Keratinocyte (primary cell): ENCODE measurements around the gene SLC10A3. TPM values are rescaled to one million over a fixed set of nuclear protein-coding genes. Genes with fewer than 3 reads are reported as not detected.

Source experiments
- DNase-seq: peaks from one replicate; pipeline ENCODE4 v3.0.0-alpha.2; 2011; ENCODE audit warnings: low read depth, missing footprints, low spot score
- FAIRE-seq: peaks from 2 replicates; lab custom pipeline; 2011; peaks lifted over from hg19 to GRCh38; lab: Jason Lieb, UNC
- H2AFZ ChIP-seq: 2 replicates; pipeline ENCODE4 v1.6.0; 2012; ENCODE audit warnings: low read length, control low read depth, inconsistent platforms; ENCODE audit not compliant: control insufficient read depth
- H3K27ac ChIP-seq: 2 replicates; pipeline ENCODE4 v1.5.1; 2011; ENCODE audit warnings: low read length; ENCODE audit not compliant: control insufficient read depth, insufficient read depth
- H3K27me3 ChIP-seq: 3 replicates; pipeline ENCODE4 v1.6.0; 2011; ENCODE audit warnings: low read length; ENCODE audit not compliant: control insufficient read depth, insufficient read depth; ENCODE audit errors: extremely low read depth
- H3K36me3 ChIP-seq, 2 experiments: 2 replicates in 1 of 2; 3 replicates in 1 of 2; pipeline ENCODE4 v1.5.1; 2011; ENCODE audit warnings: low read length in 2 of 2, mild to moderate bottlenecking in 1 of 2; ENCODE audit not compliant: control insufficient read depth in 2 of 2, insufficient read depth in 2 of 2; ENCODE audit errors: extremely low read depth in 1 of 2
- H3K4me1 ChIP-seq: 3 replicates; pipeline ENCODE4 v1.5.1; 2011; ENCODE audit warnings: low read length; ENCODE audit not compliant: control insufficient read depth, insufficient read depth; ENCODE audit errors: extremely low read depth
- H3K4me2 ChIP-seq: 3 replicates; pipeline ENCODE4 v1.6.0; 2011; ENCODE audit warnings: low read depth, low read length; ENCODE audit not compliant: control insufficient read depth, insufficient read depth; ENCODE audit errors: extremely low read depth
- H3K4me3 ChIP-seq, 3 experiments: fragments of 200-600 bp in 1 of 3; sonication (generic) in 1 of 3; 2 replicates in 2 of 3; 3 replicates in 1 of 3; pipeline ENCODE4 v1.5.1; 2011 to 2016; ENCODE audit warnings: low read length in 3 of 3, mild to moderate bottlenecking in 3 of 3, control low read depth in 2 of 3, inconsistent platforms in 1 of 3, low read depth in 1 of 3, mixed read lengths in 1 of 3, mixed run types in 1 of 3, moderate library complexity in 1 of 3; ENCODE audit not compliant: control insufficient read depth in 2 of 3, insufficient read depth in 2 of 3; ENCODE audit errors: extremely low read depth in 1 of 3
- H3K79me2 ChIP-seq: 2 replicates; pipeline ENCODE4 v1.6.0; 2012; ENCODE audit warnings: low read length; ENCODE audit not compliant: control insufficient read depth, insufficient read depth
- H3K9ac ChIP-seq: 3 replicates; pipeline ENCODE4 v1.6.0; 2011; ENCODE audit warnings: low read length; ENCODE audit not compliant: control insufficient read depth, insufficient read depth; ENCODE audit errors: extremely low read depth
- H3K9me1 ChIP-seq: 3 replicates; pipeline ENCODE4 v1.6.0; 2011; ENCODE audit warnings: low read length; ENCODE audit not compliant: control insufficient read depth, insufficient read depth; ENCODE audit errors: extremely low read depth
- H3K9me3 ChIP-seq: 2 replicates; pipeline ENCODE4 v1.5.1; 2012; ENCODE audit warnings: low read depth, low read length; ENCODE audit not compliant: control insufficient read depth
- H4K20me1 ChIP-seq: 3 replicates; pipeline ENCODE4 v1.6.0; 2011; ENCODE audit warnings: low read length; ENCODE audit not compliant: control insufficient read depth, insufficient read depth; ENCODE audit errors: extremely low read depth
- CTCF ChIP-seq, 3 experiments: IDR thresholded peaks in 1 of 3; conservative IDR thresholded peaks in 1 of 3; optimal IDR thresholded peaks in 1 of 3; 2 replicates in 2 of 3; 3 replicates in 1 of 3; pipeline versions ENCODE3 to v1.5.1; 2011; ENCODE audit warnings: low read length in 3 of 3, mild to moderate bottlenecking in 3 of 3, moderate library complexity in 2 of 3, control low read depth in 1 of 3, inconsistent platforms in 1 of 3; ENCODE audit not compliant: insufficient read depth in 2 of 3; ENCODE audit errors: extremely low read depth in 1 of 3
- EZH2 ChIP-seq: IDR thresholded peaks from one replicate; pipeline ENCODE4 v1.6.1; 2012; ENCODE audit warnings: inconsistent platforms, mild to moderate bottlenecking, low read length, moderate library complexity
- dilution Hi-C: fragments of 300-500 bp; cut with MboI; formaldehyde crosslinking; loops from one replicate; pipeline ENCODE4 v1.7.0; 2020; ENCODE audit warnings: low sequenced_read_pairs; ENCODE audit not compliant: extremely low pct_ligation_motif_present
- polyA plus RNA-seq, 5 experiments: library from polyadenylated mRNA; depleted of rRNA in 3 of 5; stranded (reverse) in 3 of 5; stranded (forward) in 1 of 5; unstranded in 1 of 5; fragments of >200 nt; gene quantifications; 1 replicate in 1 of 5; 2 replicates in 3 of 5; 3 replicates in 1 of 5; pipeline versions ENCODE4 v1.2.1 to v1.2.3, GENCODE V29; 2011 to 2012; ENCODE audit warnings: missing spikeins in 2 of 5, low read depth in 1 of 5, low replicate concordance in 1 of 5

The SLC10A3 gene
- polyA plus RNA-seq, 1 donor (not counting 4 experiments of a cell fraction or from before 2014, with no cell fraction given): 8.1 TPM

GRCh38 chrX:154458954-154459778 is 31.3 kb downstream of the SLC10A3 start:
- no peaks in the 10 kb centered on the region for H3K27me3 ChIP-seq
- peaks cover 4% of the 10 kb centered on the region for H3K4me1 ChIP-seq
- no peak overlapping the region for H2AFZ ChIP-seq
- TF ChIP-seq EZH2: no peak
- TF ChIP-seq CTCF (optimal IDR thresholded peaks at IDR 0.05 in 1 of 3, IDR thresholded peaks at IDR 0.05 in 1 of 3, conservative IDR thresholded peaks at IDR 0.05 in 1 of 3; ENCODE audit: extremely low read depth in 1 of 3, insufficient read depth in 2 of 3, low read length in 3 of 3): no peak
- peaks cover 8% of the 10 kb centered on the region for H3K79me2 ChIP-seq
- DNase-seq (no peak), FAIRE-seq (no peak)
- peak overlapping the region; percentile 41 for H3K9ac ChIP-seq
- peak overlapping the region; percentile 66 for H3K4me2 ChIP-seq
- peaks cover 0 to 3% of the 10 kb centered on the region in 2 experiments for H3K36me3 ChIP-seq
- dilution Hi-C loops: no loop called here
- H3K9me3 ChIP-seq: no peaks in the 10 kb centered on the region
- H3K27ac ChIP-seq: no peak overlapping the region
- H3K4me3 ChIP-seq: peak overlapping the region; percentile 48 to 62 (median 51)
- no peaks in the 10 kb centered on the region for H3K9me1 ChIP-seq
- no peaks in the 10 kb centered on the region for H4K20me1 ChIP-seq

GRCh38 chrX:154458116-154458953 is 32.1 kb downstream of the SLC10A3 start, which contains the start of gene PLXNA3:
PLXNA3 (plus strand) TSS chrX:154458281; CDS start chrX:154460184, 1,903 bp downstream.
- H3K9me1 ChIP-seq: no peaks in the 10 kb centered on the region
- no peaks in the 10 kb centered on the region for H4K20me1 ChIP-seq
- peak within 1 kb of the TSS; percentile 66 for H3K4me2 ChIP-seq
- H2AFZ ChIP-seq: no peak within 1 kb of the TSS
- no peaks in the 10 kb centered on the region for H3K27me3 ChIP-seq
- no peak for DNase-seq
- no peak within 1 kb of the TSS for H3K27ac ChIP-seq
- dilution Hi-C loops: no loop called here
- peak within 1 kb of the TSS; percentile 48 to 62 (median 51) for H3K4me3 ChIP-seq
- H3K4me1 ChIP-seq: peaks cover 4% of the 10 kb centered on the region
- H3K9me3 ChIP-seq: no peaks in the 10 kb centered on the region
- peaks cover 0 to 3% of the 10 kb centered on the region in 2 experiments for H3K36me3 ChIP-seq
- FAIRE-seq: no peak
- peak within 1 kb of the TSS; percentile 41 for H3K9ac ChIP-seq
- TF ChIP-seq EZH2 (no peak), CTCF (optimal IDR thresholded peaks at IDR 0.05 in 1 of 3, IDR thresholded peaks at IDR 0.05 in 1 of 3, conservative IDR thresholded peaks at IDR 0.05 in 1 of 3; ENCODE audit: extremely low read depth in 1 of 3, insufficient read depth in 2 of 3, low read length in 3 of 3) (no peak)
- H3K79me2 ChIP-seq: peaks cover 8% of the 10 kb centered on the region
